Heart left ventricle (tissue), 13 donors: ENCODE data around the gene MSRB3.

Experiments used
- CTCF ChIP-seq, 12 donors: fragments of 200-600 bp; sonication (generic) in 4 of 12; IDR thresholded peaks; one replicate each; pipeline versions ENCODE4 v1.5.0 to v1.8.0; 2018 to 2022; ENCODE audit warnings: antibody characterized with exemption in 12 of 12, mild to moderate bottlenecking in 5 of 12
- POLR2A ChIP-seq, 2 donors: fragments of 450-650 bp; IDR thresholded peaks; one replicate each; pipeline ENCODE4 v1.6.1; 2017; ENCODE audit warnings: antibody characterized with exemption in 2 of 2, mild to moderate bottlenecking in 2 of 2, moderate library complexity in 2 of 2
- donor health status: ischemic (EF 13 %, LVEDD 7.1; RV severe dilation, severe dysfunction).
- donor health status: DM: no; HTN: yes; CAD: no.
- donor health status: DM: no; HTN: no; CAD: no.
- donor health status: ischemic (EF 25% LVEDD 6.9; RV normal size, moderate dysfunction).
- donor health status: ischemic (EF 25% LVEDD 5.7; RV mildly dilated, moderate dysfunction).
- donor health status: ischemic (EF 35%, LVEDD 5.7; RV mildly dilated, moderate dysfunction).
- donor health status: nonischemic (EF 11% LVEDD 7.7; RV severe dilation, severe dysfunction).
- donor health status: DM: yes; HTN: yes; CAD: no.
- donor health status: PGD.
- donor health status: ischemic (EF 29% LVEDD 5.4; RV normal size, mild dysfunction).
- donor health status: nonischemic (EF 23%, LVEDD 6.1; RV moderate dilation, normal function).

- peak; percentile 7 to 50 (median 22) for TF ChIP-seq CTCF (IDR thresholded peaks at IDR 0.05)
- TF ChIP-seq POLR2A (IDR thresholded peaks at IDR 0.05) = no peak
Observed at GRCh38 chr12:65300679-65301349, 22.3 kb downstream of the MSRB3 start.
